ENCODE measurements around the gene LRRFIP1.

LRRFIP1 gene

GRCh38 chr2:237743024-237743423 is 115.6 kb downstream of the LRRFIP1 start:
- no peak for DNase-seq (ENCODE audit: low read depth)
- H3K4me3 ChIP-seq (ENCODE audit: low read length), result no peak overlapping the region
- TF ChIP-seq, protein P1, sequence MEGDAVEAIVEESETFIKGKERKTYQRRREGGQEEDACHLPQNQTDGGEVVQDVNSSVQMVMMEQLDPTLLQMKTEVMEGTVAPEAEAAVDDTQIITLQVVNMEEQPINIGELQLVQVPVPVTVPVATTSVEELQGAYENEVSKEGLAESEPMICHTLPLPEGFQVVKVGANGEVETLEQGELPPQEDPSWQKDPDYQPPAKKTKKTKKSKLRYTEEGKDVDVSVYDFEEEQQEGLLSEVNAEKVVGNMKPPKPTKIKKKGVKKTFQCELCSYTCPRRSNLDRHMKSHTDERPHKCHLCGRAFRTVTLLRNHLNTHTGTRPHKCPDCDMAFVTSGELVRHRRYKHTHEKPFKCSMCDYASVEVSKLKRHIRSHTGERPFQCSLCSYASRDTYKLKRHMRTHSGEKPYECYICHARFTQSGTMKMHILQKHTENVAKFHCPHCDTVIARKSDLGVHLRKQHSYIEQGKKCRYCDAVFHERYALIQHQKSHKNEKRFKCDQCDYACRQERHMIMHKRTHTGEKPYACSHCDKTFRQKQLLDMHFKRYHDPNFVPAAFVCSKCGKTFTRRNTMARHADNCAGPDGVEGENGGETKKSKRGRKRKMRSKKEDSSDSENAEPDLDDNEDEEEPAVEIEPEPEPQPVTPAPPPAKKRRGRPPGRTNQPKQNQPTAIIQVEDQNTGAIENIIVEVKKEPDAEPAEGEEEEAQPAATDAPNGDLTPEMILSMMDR (IDR thresholded peaks at IDR 0.05; ENCODE audit: insufficient read depth, low read depth, low read length, missing control alignments), result no peak

DNA sequence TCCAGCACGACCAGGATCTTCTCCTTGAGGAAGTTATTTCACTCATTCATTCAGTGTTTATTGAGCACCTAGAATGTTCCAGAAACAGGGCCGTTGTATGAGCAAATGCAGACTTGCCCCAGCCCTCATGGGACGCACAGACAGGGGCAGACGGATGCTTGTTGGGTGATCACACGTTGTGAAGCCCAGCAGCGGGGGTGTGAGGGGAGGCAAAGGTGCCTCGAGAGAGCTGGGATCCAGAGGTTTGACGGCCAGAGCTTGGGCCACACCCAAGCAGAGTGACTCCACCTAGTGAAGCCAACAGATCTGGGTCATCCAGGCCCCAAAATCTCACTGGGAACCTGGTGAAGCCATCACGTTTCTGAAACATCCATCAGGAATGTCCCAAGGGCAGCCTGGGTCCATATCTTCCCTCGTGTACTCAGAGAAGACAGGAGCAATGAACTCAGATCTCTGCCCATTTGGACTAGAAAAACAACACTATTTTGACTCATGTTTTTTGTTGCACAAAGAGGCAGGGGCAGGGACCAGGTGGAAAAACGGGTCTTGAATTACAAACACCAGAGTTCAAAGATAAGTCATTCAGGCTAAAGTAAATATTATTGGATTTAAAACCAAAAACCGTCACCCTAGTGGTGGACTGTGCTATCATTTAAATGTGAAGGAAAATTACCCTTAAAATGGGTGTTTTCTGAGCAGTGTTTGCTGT is 116.3 kb downstream of the LRRFIP1 start:
- peak; percentile 68 for DNase-seq (ENCODE audit: low read depth)
- no peak overlapping the region for H3K4me3 ChIP-seq (ENCODE audit: low read length)
- TF ChIP-seq, protein P1 (IDR thresholded peaks at IDR 0.05; ENCODE audit: insufficient read depth, low read depth, low read length, missing control alignments), result no peak

DNA sequence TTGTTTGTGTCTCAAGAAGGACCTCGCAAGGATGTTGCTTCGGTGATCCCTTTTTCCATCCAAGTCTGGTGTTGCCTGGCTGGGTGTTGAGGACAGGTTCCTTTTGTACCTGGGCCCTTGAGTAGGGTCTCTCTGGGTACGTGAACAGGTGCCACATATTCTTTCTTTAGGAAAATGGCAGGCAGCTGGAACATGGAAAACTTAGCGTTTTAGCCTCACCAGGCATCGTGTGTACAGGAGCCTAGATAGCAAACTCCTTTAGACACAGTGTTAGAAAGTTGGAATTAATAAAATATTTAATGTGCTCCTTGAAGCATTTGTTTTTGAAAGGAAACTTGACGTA is 116.9 kb downstream of the LRRFIP1 start:
- no peak for DNase-seq (ENCODE audit: low read depth)
- TF ChIP-seq, protein P1 (IDR thresholded peaks at IDR 0.05; ENCODE audit: insufficient read depth, low read depth, low read length, missing control alignments), result no peak
- no peak overlapping the region for H3K4me3 ChIP-seq (ENCODE audit: low read length)

GRCh38 chr2:237744613-237745249 is 117.3 kb downstream of the LRRFIP1 start:
- peak; percentile 59 for DNase-seq (ENCODE audit: low read depth)
- no peak overlapping the region for H3K4me3 ChIP-seq (ENCODE audit: low read length)
- TF ChIP-seq, protein P1 (IDR thresholded peaks at IDR 0.05; ENCODE audit: insufficient read depth, low read depth, low read length, missing control alignments), result peak; percentile 97

DNA sequence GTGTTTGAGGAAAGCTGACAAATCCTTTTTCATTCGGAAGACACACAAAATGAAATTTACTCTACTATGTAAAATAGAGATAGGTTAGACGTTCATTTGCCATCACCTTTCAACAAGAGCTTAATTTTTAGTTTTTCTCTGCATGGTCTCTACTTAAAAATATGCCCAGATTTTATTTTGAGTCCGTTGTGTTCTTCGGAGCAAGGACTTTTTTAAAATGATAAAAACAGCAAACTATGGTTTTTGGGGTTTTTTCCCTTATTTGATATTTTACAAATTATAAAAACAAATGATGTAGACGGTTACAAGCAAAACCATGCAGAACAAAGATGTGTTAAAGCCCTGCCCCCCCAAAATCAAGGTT is 117.8 kb downstream of the LRRFIP1 start:
- no peak for DNase-seq (ENCODE audit: low read depth)
- H3K4me3 ChIP-seq (ENCODE audit: low read length), result no peak overlapping the region
- TF ChIP-seq, protein P1 (IDR thresholded peaks at IDR 0.05; ENCODE audit: insufficient read depth, low read depth, low read length, missing control alignments), result no peak

DNA sequence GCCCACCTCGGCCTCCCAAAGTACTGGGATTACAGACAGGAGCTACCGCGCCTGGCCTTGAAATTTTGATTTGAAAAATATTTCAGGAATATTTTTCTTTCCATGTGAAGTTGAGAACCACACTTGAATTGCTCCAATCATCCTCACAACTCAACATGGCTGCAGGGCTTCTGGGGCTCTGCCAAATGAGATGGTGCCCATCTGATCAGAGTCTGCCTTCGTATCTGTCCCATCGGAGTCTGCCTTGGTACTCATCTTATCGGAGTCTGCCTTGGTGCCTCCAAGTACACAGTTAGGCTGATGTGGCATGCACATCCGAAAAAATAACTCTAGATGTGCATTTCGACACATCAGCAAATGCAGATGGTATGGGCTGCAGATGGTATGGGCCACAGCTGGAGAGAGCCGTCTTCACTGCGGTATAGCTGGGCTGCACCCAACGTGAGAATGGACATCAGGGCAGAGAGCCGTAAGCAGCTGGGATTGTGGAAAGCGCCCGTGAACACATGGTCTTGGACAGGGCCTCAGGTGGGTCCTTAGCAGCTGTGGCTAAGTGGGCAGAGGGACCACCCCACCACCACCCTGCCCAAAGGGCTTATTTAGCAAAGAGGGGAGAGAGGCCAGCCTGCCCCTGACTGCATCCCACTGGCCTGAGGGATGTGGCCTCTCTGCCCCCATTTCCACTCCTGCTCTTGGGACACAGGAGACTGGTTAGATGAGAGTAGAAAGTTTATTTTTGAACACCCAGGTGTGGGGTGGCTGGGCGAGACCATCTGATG is 119.1 kb downstream of the LRRFIP1 start:
- TF ChIP-seq, protein P1 (IDR thresholded peaks at IDR 0.05; ENCODE audit: insufficient read depth, low read depth, low read length, missing control alignments), result no peak
- no peak for DNase-seq (ENCODE audit: low read depth)
- H3K4me3 ChIP-seq (ENCODE audit: low read length), result no peak overlapping the region

All from epithelial cell of esophagus (primary cell).